Measurements from ENCODE around the gene ATP2A2.
"Not testable (repeated sequence)": the region's sequence is repeated elsewhere in the genome, so short reads cannot be mapped to it uniquely, and the experiment has no call there.

The ATP2A2 gene

GRCh38 chr12:110339184-110339952, 58.3 kb downstream of the ATP2A2 start:
- Histone ChIP-seq H3K4me1 (ENCODE audit: control insufficient read depth, insufficient read depth, low read length) (no peaks in the 10 kb centered on the region), H3K27me3 (ENCODE audit: control insufficient read depth, insufficient read depth, low read length) (no peaks in the 10 kb centered on the region), H3K4me3 (ENCODE audit: low read length) (no peak overlapping the region), H3K27ac (ENCODE audit: low read depth, low read length) (no peak overlapping the region), H3K9ac (ENCODE audit: low read length) (no peak overlapping the region), H3K36me3 (ENCODE audit: control insufficient read depth, insufficient read depth, low read length) (peaks cover 68% of the 10 kb centered on the region)

GRCh38 chr12:110340261-110340660, 59.2 kb downstream of the ATP2A2 start:
- not testable (repeated sequence) for H3K9ac ChIP-seq (ENCODE audit: low read length); H3K27me3 ChIP-seq (ENCODE audit: control insufficient read depth, insufficient read depth, low read length); H3K27ac ChIP-seq (ENCODE audit: low read depth, low read length); H3K4me1 ChIP-seq (ENCODE audit: control insufficient read depth, insufficient read depth, low read length); H3K4me3 ChIP-seq (ENCODE audit: low read length)
- peaks cover 72% of the 10 kb centered on the region for H3K36me3 ChIP-seq (ENCODE audit: control insufficient read depth, insufficient read depth, low read length)

- Histone ChIP-seq H3K9ac (ENCODE audit: low read length) (no peak overlapping the region), H3K27ac (ENCODE audit: low read depth, low read length) (no peak overlapping the region), H3K36me3 (ENCODE audit: control insufficient read depth, insufficient read depth, low read length) (peaks cover 72% of the 10 kb centered on the region), H3K27me3 (ENCODE audit: control insufficient read depth, insufficient read depth, low read length) (no peaks in the 10 kb centered on the region), H3K4me3 (ENCODE audit: low read length) (no peak overlapping the region), H3K4me1 (ENCODE audit: control insufficient read depth, insufficient read depth, low read length) (no peaks in the 10 kb centered on the region)
Measured at GRCh38 chr12:110340706-110341105, 59.7 kb downstream of the ATP2A2 start.

- H3K27me3 ChIP-seq (ENCODE audit: control insufficient read depth, insufficient read depth, low read length) = no peaks in the 10 kb centered on the region
- no peaks in the 10 kb centered on the region for H3K4me1 ChIP-seq (ENCODE audit: control insufficient read depth, insufficient read depth, low read length)
- H3K4me3 ChIP-seq (ENCODE audit: low read length) = no peak overlapping the region
- H3K27ac ChIP-seq (ENCODE audit: low read depth, low read length) = no peak overlapping the region
- peaks cover 65% of the 10 kb centered on the region for H3K36me3 ChIP-seq (ENCODE audit: control insufficient read depth, insufficient read depth, low read length)
- H3K9ac ChIP-seq (ENCODE audit: low read length) = no peak overlapping the region
Measured at GRCh38 chr12:110342157-110342556, 61.1 kb downstream of the ATP2A2 start.

- H3K36me3 ChIP-seq (ENCODE audit: control insufficient read depth, insufficient read depth, low read length) = peaks cover 65% of the 10 kb centered on the region
- H3K9ac ChIP-seq (ENCODE audit: low read length) = no peak overlapping the region
- no peaks in the 10 kb centered on the region for H3K4me1 ChIP-seq (ENCODE audit: control insufficient read depth, insufficient read depth, low read length)
- H3K27me3 ChIP-seq (ENCODE audit: control insufficient read depth, insufficient read depth, low read length) = no peaks in the 10 kb centered on the region
- H3K4me3 ChIP-seq (ENCODE audit: low read length) = no peak overlapping the region
- H3K27ac ChIP-seq (ENCODE audit: low read depth, low read length) = no peak overlapping the region
Measured at GRCh38 chr12:110343114-110343513, 62.1 kb downstream of the ATP2A2 start.

- H3K4me1 ChIP-seq (ENCODE audit: control insufficient read depth, insufficient read depth, low read length) = no peaks in the 10 kb centered on the region
- peaks cover 64% of the 10 kb centered on the region for H3K36me3 ChIP-seq (ENCODE audit: control insufficient read depth, insufficient read depth, low read length)
- no peaks in the 10 kb centered on the region for H3K27me3 ChIP-seq (ENCODE audit: control insufficient read depth, insufficient read depth, low read length)
- no peak overlapping the region for H3K9ac ChIP-seq (ENCODE audit: low read length)
- H3K4me3 ChIP-seq (ENCODE audit: low read length) = no peak overlapping the region
- H3K27ac ChIP-seq (ENCODE audit: low read depth, low read length) = no peak overlapping the region
Measured at GRCh38 chr12:110343736-110344555, 62.9 kb downstream of the ATP2A2 start.

GRCh38 chr12:110344657-110345056, 63.6 kb downstream of the ATP2A2 start:
- Histone ChIP-seq H3K9ac (ENCODE audit: low read length) (no peak overlapping the region), H3K4me3 (ENCODE audit: low read length) (no peak overlapping the region), H3K27ac (ENCODE audit: low read depth, low read length) (no peak overlapping the region), H3K36me3 (ENCODE audit: control insufficient read depth, insufficient read depth, low read length) (peaks cover 62% of the 10 kb centered on the region), H3K4me1 (ENCODE audit: control insufficient read depth, insufficient read depth, low read length) (no peaks in the 10 kb centered on the region), H3K27me3 (ENCODE audit: control insufficient read depth, insufficient read depth, low read length) (no peaks in the 10 kb centered on the region)

GRCh38 chr12:110345176-110345661, 64.2 kb downstream of the ATP2A2 start:
- no peak overlapping the region for H3K9ac ChIP-seq (ENCODE audit: low read length)

GRCh38 chr12:110345963-110346362, 64.9 kb downstream of the ATP2A2 start:
- Histone ChIP-seq H3K4me3 (ENCODE audit: low read length) (no peak overlapping the region), H3K4me1 (ENCODE audit: control insufficient read depth, insufficient read depth, low read length) (no peaks in the 10 kb centered on the region), H3K27me3 (ENCODE audit: control insufficient read depth, insufficient read depth, low read length) (no peaks in the 10 kb centered on the region), H3K9ac (ENCODE audit: low read length) (no peak overlapping the region), H3K27ac (ENCODE audit: low read depth, low read length) (no peak overlapping the region), H3K36me3 (ENCODE audit: control insufficient read depth, insufficient read depth, low read length) (peaks cover 61% of the 10 kb centered on the region)

More at GRCh38 chr12:110345176-110345661, 64.2 kb downstream of the ATP2A2 start:
- Histone ChIP-seq H3K27me3 (ENCODE audit: control insufficient read depth, insufficient read depth, low read length) (no peaks in the 10 kb centered on the region), H3K4me3 (ENCODE audit: low read length) (no peak overlapping the region), H3K4me1 (ENCODE audit: control insufficient read depth, insufficient read depth, low read length) (no peaks in the 10 kb centered on the region), H3K36me3 (ENCODE audit: control insufficient read depth, insufficient read depth, low read length) (peaks cover 61% of the 10 kb centered on the region), H3K27ac (ENCODE audit: low read depth, low read length) (no peak overlapping the region)

- H3K36me3 ChIP-seq (ENCODE audit: control insufficient read depth, insufficient read depth, low read length) = peaks cover 53% of the 10 kb centered on the region
- no peaks in the 10 kb centered on the region for H3K27me3 ChIP-seq (ENCODE audit: control insufficient read depth, insufficient read depth, low read length)
- H3K4me1 ChIP-seq (ENCODE audit: control insufficient read depth, insufficient read depth, low read length) = no peaks in the 10 kb centered on the region
- H3K27ac ChIP-seq (ENCODE audit: low read depth, low read length) = no peak overlapping the region
- H3K4me3 ChIP-seq (ENCODE audit: low read length) = no peak overlapping the region
- H3K9ac ChIP-seq (ENCODE audit: low read length) = no peak overlapping the region
Measured at GRCh38 chr12:110347767-110348166, 66.7 kb downstream of the ATP2A2 start.

GRCh38 chr12:110348431-110349059, 67.5 kb downstream of the ATP2A2 start:
- Histone ChIP-seq H3K4me1 (ENCODE audit: control insufficient read depth, insufficient read depth, low read length) (no peaks in the 10 kb centered on the region), H3K27ac (ENCODE audit: low read depth, low read length) (no peak overlapping the region), H3K9ac (ENCODE audit: low read length) (no peak overlapping the region), H3K4me3 (ENCODE audit: low read length) (no peak overlapping the region), H3K27me3 (ENCODE audit: control insufficient read depth, insufficient read depth, low read length) (no peaks in the 10 kb centered on the region), H3K36me3 (ENCODE audit: control insufficient read depth, insufficient read depth, low read length) (peaks cover 47% of the 10 kb centered on the region)

GRCh38 chr12:110349096-110349495, 68.0 kb downstream of the ATP2A2 start:
- no peak overlapping the region for H3K9ac ChIP-seq (ENCODE audit: low read length)
- H3K36me3 ChIP-seq (ENCODE audit: control insufficient read depth, insufficient read depth, low read length) = peaks cover 42% of the 10 kb centered on the region
- no peak overlapping the region for H3K27ac ChIP-seq (ENCODE audit: low read depth, low read length)
- no peaks in the 10 kb centered on the region for H3K4me1 ChIP-seq (ENCODE audit: control insufficient read depth, insufficient read depth, low read length)
- H3K27me3 ChIP-seq (ENCODE audit: control insufficient read depth, insufficient read depth, low read length) = no peaks in the 10 kb centered on the region
- H3K4me3 ChIP-seq (ENCODE audit: low read length) = no peak overlapping the region

Data from rectal smooth muscle tissue (tissue), 1 donor.